Astrocyte of the hippocampus (primary cell): ENCODE results near the gene ADCY6.
A peak's percentile ranks its signal among the peaks of the same experiment; 100 is the strongest.

Experiments used
- DNase-seq: peaks from one replicate; pipeline ENCODE4 v3.0.0; 2011; ENCODE audit warnings: low read depth, low spot score

The ADCY6 gene

GRCh38 chr12:48815126-48816110, 26.5 kb upstream of the ADCY6 start:
- DNase-seq: peak; percentile 91

- DNase-seq: peak; percentile 94
Observed at GRCh38 chr12:48814262-48815125, 25.6 kb upstream of the ADCY6 start.

- DNase-seq: peak; percentile 67
Observed at GRCh38 chr12:48813465-48814261, 24.8 kb upstream of the ADCY6 start.

GRCh38 chr12:48812389-48812788, 23.5 kb upstream of the ADCY6 start:
- no peak for DNase-seq

- DNase-seq: no peak
Observed at GRCh38 chr12:48811437-48812090, 22.7 kb upstream of the ADCY6 start.

GRCh38 chr12:48810903-48811431, 22.1 kb upstream of the ADCY6 start:
- peak; percentile 79 for DNase-seq

GRCh38 chr12:48807981-48808380, 19.1 kb upstream of the ADCY6 start:
- DNase-seq: no peak

GRCh38 chr12:48803675-48804074, 14.8 kb upstream of the ADCY6 start:
- DNase-seq: no peak

GRCh38 chr12:48800971-48801370, 12.1 kb upstream of the ADCY6 start:
- no peak for DNase-seq

GRCh38 chr12:48800457-48800856, 11.6 kb upstream of the ADCY6 start:
- DNase-seq: no peak

- DNase-seq: peak; percentile 61
Observed at GRCh38 chr12:48796976-48797375, 8.1 kb upstream of the ADCY6 start.

- DNase-seq: peak; percentile 85
Observed at GRCh38 chr12:48795550-48796455, 6.9 kb upstream of the ADCY6 start.

GRCh38 chr12:48794870-48795269, 6.0 kb upstream of the ADCY6 start:
- DNase-seq: no peak

- DNase-seq: no peak
Observed at GRCh38 chr12:48793696-48794095, 4.8 kb upstream of the ADCY6 start.

GRCh38 chr12:48789858-48790326, 1.0 kb upstream of the ADCY6 start:
- DNase-seq: no peak

GRCh38 chr12:48788524-48788853, 400 bp downstream of the ADCY6 start:
- DNase-seq: peak; percentile 45

- DNase-seq: peak; percentile 29
Observed at GRCh38 chr12:48787791-48788523, 932 bp downstream of the ADCY6 start.

GRCh38 chr12:48786591-48787544, 2.0 kb downstream of the ADCY6 start:
- no peak for DNase-seq
